ENCODE results near the gene CRAT.

CRAT gene

DNA sequence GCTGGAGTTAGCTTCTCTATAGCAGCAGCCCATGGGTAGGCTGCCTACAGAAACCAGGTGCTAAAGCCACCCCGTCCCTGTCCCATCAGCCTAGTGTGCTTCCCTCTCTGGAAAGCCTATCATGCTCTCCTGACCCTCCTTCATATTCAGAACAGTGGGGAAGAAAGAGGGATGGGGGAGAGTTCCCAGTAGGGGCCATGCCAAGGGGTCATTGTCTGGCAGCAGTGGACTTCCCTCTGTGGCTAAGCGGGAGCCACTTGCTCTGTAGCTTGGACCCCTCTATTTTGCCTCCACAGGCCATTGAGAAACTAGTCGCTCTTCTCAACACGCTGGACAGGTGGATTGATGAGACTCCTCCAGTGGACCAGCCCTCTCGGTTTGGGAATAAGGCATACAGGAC lies 18.1 kb upstream of the CRAT start:
- Histone ChIP-seq H3K4me3 (ENCODE audit: low read depth in 1 of 2, low read length in 2 of 2) (no peak overlapping the region), H3K4me1 (ENCODE audit: insufficient read depth, low read length) (no peaks in the 10 kb centered on the region), H3K27ac (ENCODE audit: low read length) (no peak overlapping the region), H3K9me3 (ENCODE audit: insufficient read depth, low read length, severe bottlenecking) (no peaks in the 10 kb centered on the region), H4K20me1 (ENCODE audit: insufficient read depth, low read length) (peaks cover 12% of the 10 kb centered on the region), H3K9ac (ENCODE audit: low read depth, low read length) (no peak overlapping the region), H3K27me3 (ENCODE audit: insufficient read depth, low read length, poor library complexity) (no peaks in the 10 kb centered on the region), H3K79me2 (ENCODE audit: insufficient read depth, low read length) (peaks cover 6% of the 10 kb centered on the region; the same call in 1 of the 2 replicates), H3K36me3 (ENCODE audit: insufficient read depth, low read length) (peaks cover 81% of the 10 kb centered on the region), H3K4me2 (ENCODE audit: insufficient read depth, low read length) (no peak overlapping the region), H2AFZ (ENCODE audit: low read depth, low read length) (no peak overlapping the region)
- TF ChIP-seq, protein P1, sequence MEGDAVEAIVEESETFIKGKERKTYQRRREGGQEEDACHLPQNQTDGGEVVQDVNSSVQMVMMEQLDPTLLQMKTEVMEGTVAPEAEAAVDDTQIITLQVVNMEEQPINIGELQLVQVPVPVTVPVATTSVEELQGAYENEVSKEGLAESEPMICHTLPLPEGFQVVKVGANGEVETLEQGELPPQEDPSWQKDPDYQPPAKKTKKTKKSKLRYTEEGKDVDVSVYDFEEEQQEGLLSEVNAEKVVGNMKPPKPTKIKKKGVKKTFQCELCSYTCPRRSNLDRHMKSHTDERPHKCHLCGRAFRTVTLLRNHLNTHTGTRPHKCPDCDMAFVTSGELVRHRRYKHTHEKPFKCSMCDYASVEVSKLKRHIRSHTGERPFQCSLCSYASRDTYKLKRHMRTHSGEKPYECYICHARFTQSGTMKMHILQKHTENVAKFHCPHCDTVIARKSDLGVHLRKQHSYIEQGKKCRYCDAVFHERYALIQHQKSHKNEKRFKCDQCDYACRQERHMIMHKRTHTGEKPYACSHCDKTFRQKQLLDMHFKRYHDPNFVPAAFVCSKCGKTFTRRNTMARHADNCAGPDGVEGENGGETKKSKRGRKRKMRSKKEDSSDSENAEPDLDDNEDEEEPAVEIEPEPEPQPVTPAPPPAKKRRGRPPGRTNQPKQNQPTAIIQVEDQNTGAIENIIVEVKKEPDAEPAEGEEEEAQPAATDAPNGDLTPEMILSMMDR (IDR thresholded peaks at IDR 0.05; ENCODE audit: borderline replicate concordance, extremely low read depth, low read length, poor library complexity, severe bottlenecking), result no peak
- TF ChIP-seq EZH2 (IDR thresholded peaks at IDR 0.05; ENCODE audit: borderline replicate concordance, low read depth, low read length, severe bottlenecking), result no peak
- no peak for DNase-seq
- no peak for ATAC-seq (ENCODE audit: insufficient read depth, low read depth)

DNA sequence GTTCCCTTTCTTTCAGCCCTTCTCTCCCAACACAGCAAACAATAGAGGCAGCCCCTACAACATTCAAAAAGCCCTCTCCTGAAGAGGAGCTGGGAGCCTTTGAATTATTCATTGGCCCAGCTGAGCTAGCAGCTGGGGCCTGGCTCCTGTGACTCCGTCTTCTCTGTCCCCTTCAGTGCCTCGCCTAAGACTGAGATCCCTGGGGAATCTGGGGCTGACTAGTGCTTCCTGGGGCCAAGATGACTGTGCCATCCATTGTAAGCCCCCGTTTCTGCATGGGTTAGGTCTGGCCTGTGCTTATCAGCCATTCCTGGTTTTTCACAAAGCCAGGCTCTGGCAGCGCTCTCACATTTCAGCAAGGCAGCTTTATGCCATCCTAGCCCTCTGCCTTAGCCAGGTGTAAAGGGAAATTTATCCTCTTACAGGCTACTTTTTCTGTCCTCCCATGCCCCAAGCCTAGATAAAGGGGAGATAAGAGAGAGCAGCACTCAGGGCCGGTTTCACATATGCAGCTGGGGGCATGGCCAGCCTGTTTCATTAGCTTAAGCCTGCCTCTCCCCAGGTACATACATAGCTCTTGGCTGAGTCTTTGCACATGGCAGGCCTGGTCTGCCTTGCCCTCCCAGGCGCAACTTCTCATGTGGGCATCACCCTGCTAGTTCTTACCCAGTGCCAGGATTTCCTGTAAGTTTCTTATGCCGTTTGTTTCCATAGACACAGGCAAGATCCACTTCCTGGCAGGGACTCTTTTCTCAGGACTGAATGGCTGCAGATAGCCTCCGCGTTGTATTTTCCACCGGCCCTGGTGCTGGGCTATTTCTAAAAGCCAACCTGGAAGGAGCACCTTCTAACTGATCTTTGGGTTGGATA lies 16.4 kb upstream of the CRAT start:
- Histone ChIP-seq H3K4me3 (ENCODE audit: low read depth in 1 of 2, low read length in 2 of 2) (no peak overlapping the region), H3K4me1 (ENCODE audit: insufficient read depth, low read length) (no peaks in the 10 kb centered on the region), H3K9ac (ENCODE audit: low read depth, low read length) (no peak overlapping the region), H3K27me3 (ENCODE audit: insufficient read depth, low read length, poor library complexity) (no peaks in the 10 kb centered on the region), H3K36me3 (ENCODE audit: insufficient read depth, low read length) (peaks cover 77% of the 10 kb centered on the region), H3K79me2 (ENCODE audit: insufficient read depth, low read length) (peaks cover 6% of the 10 kb centered on the region; the same call in 1 of the 2 replicates), H4K20me1 (ENCODE audit: insufficient read depth, low read length) (peaks cover 12% of the 10 kb centered on the region), H3K27ac (ENCODE audit: low read length) (no peak overlapping the region), H3K9me3 (ENCODE audit: insufficient read depth, low read length, severe bottlenecking) (no peaks in the 10 kb centered on the region), H2AFZ (ENCODE audit: low read depth, low read length) (no peak overlapping the region), H3K4me2 (ENCODE audit: insufficient read depth, low read length) (no peak overlapping the region)
- TF ChIP-seq, protein P1 (IDR thresholded peaks at IDR 0.05; ENCODE audit: borderline replicate concordance, extremely low read depth, low read length, poor library complexity, severe bottlenecking), result no peak
- TF ChIP-seq EZH2 (IDR thresholded peaks at IDR 0.05; ENCODE audit: borderline replicate concordance, low read depth, low read length, severe bottlenecking), result no peak
- ATAC-seq (ENCODE audit: insufficient read depth, low read depth), result no peak
- DNase-seq, result no peak

GRCh38 chr9:129125478-129125877 lies 14.9 kb upstream of the CRAT start:
- Histone ChIP-seq H3K79me2 (ENCODE audit: insufficient read depth, low read length) (peaks cover 17% of the 10 kb centered on the region), H3K9me3 (ENCODE audit: insufficient read depth, low read length, severe bottlenecking) (no peaks in the 10 kb centered on the region), H3K27ac (ENCODE audit: low read length) (no peak overlapping the region), H3K27me3 (ENCODE audit: insufficient read depth, low read length, poor library complexity) (no peaks in the 10 kb centered on the region), H3K4me3 (ENCODE audit: low read depth in 1 of 2, low read length in 2 of 2) (no peak overlapping the region), H3K4me1 (ENCODE audit: insufficient read depth, low read length) (no peaks in the 10 kb centered on the region), H2AFZ (ENCODE audit: low read depth, low read length) (no peak overlapping the region), H4K20me1 (ENCODE audit: insufficient read depth, low read length) (peaks cover 11% of the 10 kb centered on the region; the same call in 1 of the 2 replicates), H3K9ac (ENCODE audit: low read depth, low read length) (no peak overlapping the region), H3K36me3 (ENCODE audit: insufficient read depth, low read length) (peaks cover 78% of the 10 kb centered on the region), H3K4me2 (ENCODE audit: insufficient read depth, low read length) (no peak overlapping the region)
- no peak for DNase-seq
- ATAC-seq (ENCODE audit: insufficient read depth, low read depth), result no peak
- TF ChIP-seq, protein P1 (IDR thresholded peaks at IDR 0.05; ENCODE audit: borderline replicate concordance, extremely low read depth, low read length, poor library complexity, severe bottlenecking), result no peak
- no peak for TF ChIP-seq EZH2 (IDR thresholded peaks at IDR 0.05; ENCODE audit: borderline replicate concordance, low read depth, low read length, severe bottlenecking)
